IPS-20b (cell line): ENCODE results near the gene PSMD6.

Experiments used
- H3K27ac ChIP-seq: one replicate; pipeline ENCODE4 v1.5.1; 2013; ENCODE audit warnings: low read length
- H3K27me3 ChIP-seq: 2 replicates; pipeline ENCODE4 v1.6.1; 2013; ENCODE audit warnings: mild to moderate bottlenecking, low read length, inconsistent platforms; ENCODE audit not compliant: insufficient read depth
- H3K36me3 ChIP-seq: 2 replicates; pipeline ENCODE4 v1.6.1; 2013; ENCODE audit warnings: low read depth, mild to moderate bottlenecking, inconsistent platforms, low read length, moderate library complexity; ENCODE audit not compliant: insufficient read depth
- H3K4me1 ChIP-seq: 2 replicates; pipeline ENCODE4 v1.6.1; 2013; ENCODE audit warnings: mild to moderate bottlenecking, control low read depth, inconsistent platforms, low read length, moderate library complexity; ENCODE audit not compliant: insufficient read depth
- H3K4me3 ChIP-seq: 2 replicates; pipeline ENCODE4 v1.5.1; 2013; ENCODE audit warnings: mild to moderate bottlenecking, low read length, inconsistent platforms
- H3K9ac ChIP-seq: 2 replicates; pipeline ENCODE4 v1.6.1; 2013; ENCODE audit warnings: low read depth, mild to moderate bottlenecking, inconsistent platforms, low read length, moderate library complexity
- H3K9me3 ChIP-seq: 2 replicates; pipeline ENCODE4 v1.6.1; 2013; ENCODE audit warnings: mild to moderate bottlenecking, low read depth, low read length, inconsistent platforms; ENCODE audit not compliant: insufficient read depth

Gene PSMD6

GRCh38 chr3:64056606-64057180 lies 33.4 kb upstream of the PSMD6 start:
- H3K9me3 ChIP-seq: no peaks in the 10 kb centered on the region
- no peak overlapping the region for H3K4me3 ChIP-seq
- H3K4me1 ChIP-seq: no peaks in the 10 kb centered on the region
- peaks cover 7% of the 10 kb centered on the region; the same call in 1 of the 2 replicates for H3K27me3 ChIP-seq
- no peaks in the 10 kb centered on the region for H3K36me3 ChIP-seq
- H3K27ac ChIP-seq: no peak overlapping the region
- H3K9ac ChIP-seq: no peak overlapping the region

- H3K9ac ChIP-seq: no peak overlapping the region
- no peaks in the 10 kb centered on the region for H3K36me3 ChIP-seq
- H3K9me3 ChIP-seq: no peaks in the 10 kb centered on the region
- no peaks in the 10 kb centered on the region for H3K27me3 ChIP-seq
- H3K4me3 ChIP-seq: no peak overlapping the region
- no peak overlapping the region for H3K27ac ChIP-seq
- no peaks in the 10 kb centered on the region; the same call in 1 of the 2 replicates for H3K4me1 ChIP-seq
Measured at GRCh38 chr3:64055076-64055475, 31.8 kb upstream of the PSMD6 start.

- no peak overlapping the region for H3K4me3 ChIP-seq
- H3K27me3 ChIP-seq: no peaks in the 10 kb centered on the region
- no peaks in the 10 kb centered on the region for H3K36me3 ChIP-seq
- no peaks in the 10 kb centered on the region for H3K9me3 ChIP-seq
- H3K27ac ChIP-seq: no peak overlapping the region
- H3K4me1 ChIP-seq: peaks cover 3% of the 10 kb centered on the region; the same call in 1 of the 2 replicates
- no peak overlapping the region for H3K9ac ChIP-seq
Measured at GRCh38 chr3:64054488-64054887, 31.2 kb upstream of the PSMD6 start.

GRCh38 chr3:64053581-64053980 lies 30.3 kb upstream of the PSMD6 start:
- H3K4me1 ChIP-seq: peaks cover 12% of the 10 kb centered on the region
- H3K9me3 ChIP-seq: no peaks in the 10 kb centered on the region
- no peak overlapping the region for H3K27ac ChIP-seq
- H3K36me3 ChIP-seq: no peaks in the 10 kb centered on the region
- no peak overlapping the region for H3K9ac ChIP-seq
- no peak overlapping the region for H3K4me3 ChIP-seq
- H3K27me3 ChIP-seq: no peaks in the 10 kb centered on the region

- no peak overlapping the region for H3K27ac ChIP-seq
Measured at GRCh38 chr3:64053117-64053516, 29.8 kb upstream of the PSMD6 start.

GRCh38 chr3:64049832-64050231 lies 26.5 kb upstream of the PSMD6 start:
- no peaks in the 10 kb centered on the region for H3K36me3 ChIP-seq
- H3K4me1 ChIP-seq: peaks cover 28% of the 10 kb centered on the region
- no peaks in the 10 kb centered on the region for H3K9me3 ChIP-seq
- no peak overlapping the region for H3K27ac ChIP-seq
- peak overlapping the region; percentile 9; the same call in 1 of the 2 replicates for H3K4me3 ChIP-seq
- no peak overlapping the region for H3K9ac ChIP-seq
- no peaks in the 10 kb centered on the region for H3K27me3 ChIP-seq

More at GRCh38 chr3:64053117-64053516, 29.8 kb upstream of the PSMD6 start:
- no peaks in the 10 kb centered on the region for H3K36me3 ChIP-seq
- H3K4me1 ChIP-seq: peaks cover 17% of the 10 kb centered on the region
- no peaks in the 10 kb centered on the region for H3K9me3 ChIP-seq
- H3K4me3 ChIP-seq: no peak overlapping the region
- no peaks in the 10 kb centered on the region for H3K27me3 ChIP-seq
- no peak overlapping the region for H3K9ac ChIP-seq

GRCh38 chr3:64049136-64049535 lies 25.8 kb upstream of the PSMD6 start:
- H3K9ac ChIP-seq: no peak overlapping the region
- no peaks in the 10 kb centered on the region for H3K27me3 ChIP-seq
- H3K4me3 ChIP-seq: peak overlapping the region; percentile 9
- H3K9me3 ChIP-seq: no peaks in the 10 kb centered on the region
- H3K36me3 ChIP-seq: no peaks in the 10 kb centered on the region
- no peak overlapping the region for H3K27ac ChIP-seq
- H3K4me1 ChIP-seq: peaks cover 28% of the 10 kb centered on the region

GRCh38 chr3:64048631-64049061 lies 25.4 kb upstream of the PSMD6 start:
- H3K9ac ChIP-seq: no peak overlapping the region
- no peaks in the 10 kb centered on the region for H3K36me3 ChIP-seq
- peaks cover 28% of the 10 kb centered on the region for H3K4me1 ChIP-seq
- no peaks in the 10 kb centered on the region for H3K27me3 ChIP-seq
- no peak overlapping the region for H3K27ac ChIP-seq
- H3K4me3 ChIP-seq: peak overlapping the region; percentile 9; the same call in 1 of the 2 replicates
- H3K9me3 ChIP-seq: no peaks in the 10 kb centered on the region

- Histone ChIP-seq H3K9ac (no peak overlapping the region), H3K9me3 (no peaks in the 10 kb centered on the region), H3K27me3 (no peaks in the 10 kb centered on the region), H3K36me3 (no peaks in the 10 kb centered on the region), H3K27ac (no peak overlapping the region), H3K4me3 (no peak overlapping the region), H3K4me1 (peaks cover 28% of the 10 kb centered on the region)
Measured at GRCh38 chr3:64047787-64048186, 24.5 kb upstream of the PSMD6 start.

GRCh38 chr3:64046996-64047594 lies 23.8 kb upstream of the PSMD6 start:
- no peak overlapping the region for H3K4me3 ChIP-seq
- H3K36me3 ChIP-seq: no peaks in the 10 kb centered on the region
- H3K9ac ChIP-seq: no peak overlapping the region
- H3K27me3 ChIP-seq: no peaks in the 10 kb centered on the region
- no peak overlapping the region for H3K27ac ChIP-seq
- peaks cover 28% of the 10 kb centered on the region for H3K4me1 ChIP-seq
- no peaks in the 10 kb centered on the region for H3K9me3 ChIP-seq

- no peaks in the 10 kb centered on the region for H3K9me3 ChIP-seq
- no peak overlapping the region for H3K9ac ChIP-seq
- no peak overlapping the region for H3K27ac ChIP-seq
- no peak overlapping the region for H3K4me3 ChIP-seq
- peaks cover 28% of the 10 kb centered on the region for H3K4me1 ChIP-seq
- H3K36me3 ChIP-seq: no peaks in the 10 kb centered on the region
- H3K27me3 ChIP-seq: no peaks in the 10 kb centered on the region
Measured at GRCh38 chr3:64046592-64046991, 23.3 kb upstream of the PSMD6 start.

- no peak overlapping the region for H3K9ac ChIP-seq
- H3K4me3 ChIP-seq: no peak overlapping the region
- H3K4me1 ChIP-seq: peaks cover 9% of the 10 kb centered on the region
- H3K36me3 ChIP-seq: no peaks in the 10 kb centered on the region
- no peaks in the 10 kb centered on the region for H3K9me3 ChIP-seq
- no peak overlapping the region for H3K27ac ChIP-seq
- H3K27me3 ChIP-seq: no peaks in the 10 kb centered on the region
Measured at GRCh38 chr3:64042952-64043351, 19.7 kb upstream of the PSMD6 start.
